Right forelimb (tissue), 1 donor: ENCODE measurements around the gene TRIM21.
"Not testable (repeated sequence)": the region's sequence is repeated elsewhere in the genome, so short reads cannot be mapped to it uniquely, and the experiment has no call there.

Experiments
- DNase-seq: peaks from one replicate; pipeline ENCODE4 v3.0.0-alpha.2; 2018

TRIM21 gene

GRCh38 chr11:4393209-4393857, at the start of gene TRIM21:
TSS of gene TRIM21 (minus strand) at chr11:4393702. CDS start at chr11:4390409, 3,293 bp downstream.
- DNase-seq: peak; percentile 85

DNA sequence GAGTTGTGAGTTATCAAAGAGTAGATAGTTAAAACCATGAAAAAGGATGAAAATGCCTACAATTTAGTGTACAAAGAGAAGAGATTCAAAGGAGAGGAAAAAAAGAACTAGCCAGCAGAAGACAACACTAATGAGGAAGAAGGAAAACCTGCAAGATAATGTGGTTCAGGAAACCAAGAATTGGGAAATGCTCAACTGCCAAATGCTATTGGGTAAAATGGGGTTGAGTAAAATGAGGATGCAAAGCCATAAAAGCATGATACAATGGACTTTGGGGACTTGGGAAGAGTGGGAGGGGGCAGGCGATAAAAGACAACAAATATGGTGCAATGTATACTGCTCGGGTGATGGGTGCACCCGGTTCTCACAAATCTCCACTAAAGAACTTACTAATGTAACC, 48.0 kb upstream of the TRIM21 start:
- DNase-seq: no peak

GRCh38 chr11:4436411-4436810, 42.9 kb upstream of the TRIM21 start:
- no peak for DNase-seq

DNA sequence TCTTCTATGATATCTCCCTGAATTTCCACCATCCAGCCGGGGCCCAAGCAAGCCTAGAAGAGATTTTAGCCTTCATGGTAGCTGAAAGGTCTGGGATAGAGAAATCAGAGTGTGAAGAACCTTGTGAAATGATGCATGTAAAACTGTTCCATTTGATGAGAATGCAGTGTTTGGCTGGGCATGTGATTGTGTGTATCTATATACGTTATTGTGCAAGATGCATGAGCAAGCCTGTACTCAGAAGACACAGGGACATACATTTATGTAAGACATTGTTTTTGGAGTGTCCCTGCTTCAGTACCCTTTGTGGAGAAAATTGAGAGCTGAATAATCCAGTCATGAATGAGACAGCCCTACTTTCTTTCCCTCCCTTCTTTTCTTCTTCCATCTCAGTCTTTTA, 40.4 kb upstream of the TRIM21 start:
- DNase-seq: no peak

DNA sequence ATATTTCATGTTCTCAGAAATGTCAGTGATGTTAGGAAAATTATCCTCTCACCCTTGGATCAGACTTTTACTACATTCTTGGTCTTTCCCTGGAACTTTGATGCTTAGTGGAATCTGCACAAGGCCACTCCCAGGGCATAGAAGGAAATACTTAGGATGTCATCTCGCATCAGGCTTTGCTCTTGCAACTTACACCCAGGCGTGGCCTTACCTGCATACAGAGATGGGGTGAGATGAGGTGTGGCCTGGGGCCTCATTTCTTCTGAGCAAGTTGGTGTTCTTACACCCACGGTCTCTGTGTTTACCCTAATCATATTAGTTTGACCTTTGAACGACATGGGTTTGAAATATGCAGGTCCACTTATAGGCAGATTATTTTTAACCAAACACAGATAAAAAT, 36.5 kb upstream of the TRIM21 start:
- no peak for DNase-seq

DNA sequence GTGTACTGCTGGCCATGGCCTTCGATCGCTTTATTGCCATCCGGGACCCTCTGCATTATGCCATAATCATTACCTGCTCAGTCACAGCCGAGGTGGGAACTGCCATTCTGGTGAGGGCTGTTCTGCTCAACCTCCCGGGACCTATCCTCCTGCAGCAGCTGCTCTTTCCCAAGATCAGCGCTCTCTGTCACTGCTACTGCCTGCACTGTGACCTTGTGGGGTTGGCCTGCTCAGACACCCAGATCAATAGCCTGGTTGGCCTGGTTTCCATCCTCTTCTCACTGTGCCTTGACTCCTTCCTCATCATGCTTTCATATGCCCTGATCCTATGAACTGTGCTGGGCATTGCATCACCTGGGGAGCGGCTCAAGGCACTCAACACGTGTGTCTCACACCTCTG, 24.9 kb upstream of the TRIM21 start:
- DNase-seq: no peak

- DNase-seq: no peak
Measured at GRCh38 chr11:4416816-4417215, 23.3 kb upstream of the TRIM21 start.

GRCh38 chr11:4416306-4416705, 22.8 kb upstream of the TRIM21 start:
- DNase-seq: no peak

- DNase-seq: not testable (repeated sequence)
Measured at GRCh38 chr11:4406206-4406605, 12.7 kb upstream of the TRIM21 start.

GRCh38 chr11:4393858-4394223, 339 bp upstream of the TRIM21 start:
- DNase-seq: no peak

DNA sequence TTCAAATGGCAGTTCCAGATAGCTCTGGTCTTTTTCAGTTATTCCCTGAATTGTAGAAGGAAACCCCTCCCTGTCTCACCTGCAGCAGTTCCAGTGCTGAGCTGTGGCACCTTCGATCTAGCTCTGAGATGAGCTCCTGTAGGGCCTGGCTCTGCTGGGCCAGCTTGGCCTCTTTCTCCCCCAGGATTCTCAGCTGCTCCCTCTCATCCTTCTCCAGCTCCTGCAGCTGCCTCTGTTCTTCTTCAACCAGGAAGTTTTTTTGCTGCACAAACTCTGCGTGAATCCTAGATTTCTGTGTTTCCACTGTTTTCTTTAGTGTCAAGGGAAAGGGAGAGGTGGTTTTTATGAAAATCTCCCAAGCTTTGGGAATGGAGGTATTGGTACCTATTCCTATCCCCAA, 5.3 kb downstream of the TRIM21 start:
- DNase-seq: no peak

GRCh38 chr11:4385978-4386740, 7.3 kb downstream of the TRIM21 start:
- no peak for DNase-seq

DNA sequence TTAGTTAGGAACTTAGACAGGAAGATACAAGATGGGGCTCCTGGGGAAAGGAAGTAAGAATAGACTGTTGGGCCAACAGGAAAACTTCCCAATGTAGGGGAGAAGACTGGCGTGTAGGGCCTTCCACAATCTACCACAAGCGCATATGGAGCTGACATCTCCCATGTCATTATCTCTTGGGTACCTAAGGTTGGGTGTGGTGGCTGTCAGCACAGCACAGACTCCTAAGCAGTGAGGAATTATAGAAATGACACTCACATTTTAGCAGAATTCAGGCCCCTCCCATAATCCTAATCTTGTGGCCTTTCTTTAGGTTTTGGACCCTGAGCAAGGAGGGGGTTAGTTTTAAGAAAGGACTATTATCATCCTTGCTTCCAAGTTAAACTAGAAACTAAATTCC, 11.6 kb downstream of the TRIM21 start:
- no peak for DNase-seq

GRCh38 chr11:4375431-4376140, 17.9 kb downstream of the TRIM21 start:
- DNase-seq: no peak

DNA sequence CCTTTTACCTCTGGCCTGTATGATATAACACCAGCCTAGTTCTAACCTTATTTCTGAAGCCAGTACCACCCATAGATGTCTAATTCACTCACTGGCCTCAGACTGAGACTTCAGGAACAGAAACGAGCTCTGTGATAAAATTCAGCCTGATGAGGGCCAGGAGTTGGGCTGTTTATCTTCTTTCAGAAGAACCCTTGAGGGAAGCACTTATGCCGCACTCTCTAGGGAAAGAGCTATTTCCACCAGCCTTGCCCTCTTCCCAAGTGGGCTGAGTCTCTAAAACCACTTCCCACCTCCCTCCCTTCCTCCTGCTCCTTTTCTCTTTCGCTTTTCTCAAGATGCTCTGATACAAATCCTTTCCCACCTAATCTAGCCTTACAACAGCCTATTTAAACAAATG, 23.3 kb downstream of the TRIM21 start:
- DNase-seq: no peak

GRCh38 chr11:4368286-4368685, 25.2 kb downstream of the TRIM21 start, which contains the start of gene OR52B4:
TSS of gene OR52B4 (minus strand) at chr11:4368386. CDS start at chr11:4368295, 91 bp downstream.
- DNase-seq: no peak

DNA sequence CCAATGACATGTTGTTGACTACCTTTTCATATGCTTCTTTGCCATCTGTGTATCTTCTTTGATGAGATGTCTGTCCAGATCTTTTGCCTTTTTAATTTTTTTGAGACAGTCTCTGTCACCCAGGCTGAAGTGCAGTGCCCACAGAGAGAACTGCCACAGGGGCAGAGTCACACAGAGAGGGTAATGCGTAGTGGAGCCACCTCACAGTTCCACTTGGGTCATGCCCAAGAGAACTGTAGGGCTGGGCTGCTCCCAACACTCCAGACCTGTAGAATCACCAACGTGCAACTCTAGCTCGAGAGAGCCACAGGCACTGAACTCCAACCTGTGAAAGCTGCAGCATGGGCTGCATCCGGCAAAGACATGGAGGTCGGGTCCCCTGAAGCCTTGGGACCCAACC, 45.4 kb downstream of the TRIM21 start:
- not testable (repeated sequence) for DNase-seq

- not testable (repeated sequence) for DNase-seq
Measured at GRCh38 chr11:4345366-4345765, 48.1 kb downstream of the TRIM21 start.
